Nephron (organoid): ENCODE measurements around the gene CIC.

ENCODE experiments used
- H3K27ac Mint-ChIP-seq, 3 experiments: 2 replicates each; pipeline ENCODE4 v1.8.0; 2020; ENCODE audit warnings: mixed read lengths in 3 of 3, mild to moderate bottlenecking in 2 of 3, moderate library complexity in 1 of 3
- H3K27me3 Mint-ChIP-seq: 2 replicates; pipeline ENCODE4 v1.8.0; 2021; ENCODE audit warnings: low read depth, mild to moderate bottlenecking, moderate library complexity, mixed read lengths
- H3K36me3 Mint-ChIP-seq: 2 replicates; pipeline ENCODE4 v1.8.0; 2020; ENCODE audit warnings: low read depth, mixed read lengths
- H3K4me1 Mint-ChIP-seq: 2 replicates; pipeline ENCODE4 v1.8.0; 2020; ENCODE audit warnings: mixed read lengths
- H3K4me3 Mint-ChIP-seq, 3 experiments: 2 replicates each; pipeline ENCODE4 v1.8.0; 2020; ENCODE audit warnings: mild to moderate bottlenecking in 3 of 3, mixed read lengths in 3 of 3, moderate library complexity in 2 of 3
- H3K9me3 Mint-ChIP-seq: 2 replicates; pipeline ENCODE4 v1.8.0; 2020; ENCODE audit warnings: mixed read lengths
- TF ChIP-seq, protein P1 (sequence below), 3 experiments: fragments of 200-600 bp; sonication (generic); IDR thresholded peaks; one replicate each; pipeline ENCODE4 v1.5.0; 2021; ENCODE audit warnings: antibody characterized with exemption in 3 of 3; ENCODE audit not compliant: unreplicated experiment in 3 of 3

The CIC gene

GRCh38 chr19:42313096-42313839 lies 44.2 kb downstream of the CIC start, which contains the start of gene TMEM145:
Gene TMEM145, plus strand, starts transcription at chr19:42313309. Its CDS starts 68 bp downstream, at chr19:42313377.
- Mint-ChIP-seq H3K4me1 (peaks cover 5% of the 10 kb centered on the region), H3K9me3 (no peaks in the 10 kb centered on the region), H3K36me3 (no peaks in the 10 kb centered on the region), H3K27me3 (peaks cover 44% of the 10 kb centered on the region), H3K4me3 (peak within 1 kb of the TSS; percentile 72 to 82 (median 82)), H3K27ac (no peak within 1 kb of the TSS)
- TF ChIP-seq, protein P1, sequence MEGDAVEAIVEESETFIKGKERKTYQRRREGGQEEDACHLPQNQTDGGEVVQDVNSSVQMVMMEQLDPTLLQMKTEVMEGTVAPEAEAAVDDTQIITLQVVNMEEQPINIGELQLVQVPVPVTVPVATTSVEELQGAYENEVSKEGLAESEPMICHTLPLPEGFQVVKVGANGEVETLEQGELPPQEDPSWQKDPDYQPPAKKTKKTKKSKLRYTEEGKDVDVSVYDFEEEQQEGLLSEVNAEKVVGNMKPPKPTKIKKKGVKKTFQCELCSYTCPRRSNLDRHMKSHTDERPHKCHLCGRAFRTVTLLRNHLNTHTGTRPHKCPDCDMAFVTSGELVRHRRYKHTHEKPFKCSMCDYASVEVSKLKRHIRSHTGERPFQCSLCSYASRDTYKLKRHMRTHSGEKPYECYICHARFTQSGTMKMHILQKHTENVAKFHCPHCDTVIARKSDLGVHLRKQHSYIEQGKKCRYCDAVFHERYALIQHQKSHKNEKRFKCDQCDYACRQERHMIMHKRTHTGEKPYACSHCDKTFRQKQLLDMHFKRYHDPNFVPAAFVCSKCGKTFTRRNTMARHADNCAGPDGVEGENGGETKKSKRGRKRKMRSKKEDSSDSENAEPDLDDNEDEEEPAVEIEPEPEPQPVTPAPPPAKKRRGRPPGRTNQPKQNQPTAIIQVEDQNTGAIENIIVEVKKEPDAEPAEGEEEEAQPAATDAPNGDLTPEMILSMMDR (IDR thresholded peaks at IDR 0.05; ENCODE audit: unreplicated experiment in 3 of 3): no peak

GRCh38 chr19:42313840-42314755 lies 45.0 kb downstream of the CIC start:
- Mint-ChIP-seq H3K36me3 (no peaks in the 10 kb centered on the region), H3K27ac (no peak overlapping the region), H3K4me3 (peak overlapping the region; percentile 72 to 82 (median 78)), H3K27me3 (peaks cover 44% of the 10 kb centered on the region), H3K9me3 (no peaks in the 10 kb centered on the region), H3K4me1 (peaks cover 5% of the 10 kb centered on the region)
- TF ChIP-seq, protein P1 (IDR thresholded peaks at IDR 0.05; ENCODE audit: unreplicated experiment in 3 of 3): peak in 1 of 3 experiments; percentile 24

DNA sequence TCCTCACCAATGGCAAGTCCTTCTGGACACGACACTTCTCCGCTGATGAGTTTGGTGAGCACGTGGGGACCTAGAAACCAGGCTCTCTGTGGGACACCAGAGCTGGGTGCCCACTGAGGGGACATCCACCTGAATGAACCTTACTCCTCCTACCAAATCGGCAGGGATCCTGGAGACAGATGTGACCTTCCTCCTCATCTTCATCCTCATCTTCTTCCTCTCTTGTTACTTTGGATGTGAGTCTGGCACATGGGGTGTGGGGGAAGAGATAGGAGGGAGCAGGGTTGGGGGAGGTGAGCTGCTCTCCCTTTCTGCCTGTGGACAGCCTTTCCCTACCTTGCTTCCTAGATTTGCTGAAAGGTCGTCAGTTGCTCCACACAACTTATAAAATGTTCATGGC lies 46.0 kb downstream of the CIC start:
- peaks cover 48% of the 10 kb centered on the region for H3K27me3 Mint-ChIP-seq
- no peak overlapping the region for H3K27ac Mint-ChIP-seq
- no peaks in the 10 kb centered on the region for H3K36me3 Mint-ChIP-seq
- no peaks in the 10 kb centered on the region for H3K9me3 Mint-ChIP-seq
- TF ChIP-seq, protein P1 (IDR thresholded peaks at IDR 0.05; ENCODE audit: unreplicated experiment in 3 of 3): no peak
- H3K4me1 Mint-ChIP-seq: peaks cover 5% of the 10 kb centered on the region
- peak overlapping the region; percentile 19 to 52 (median 46) for H3K4me3 Mint-ChIP-seq

GRCh38 chr19:42316223-42317211 lies 47.5 kb downstream of the CIC start:
- peaks cover 62% of the 10 kb centered on the region for H3K27me3 Mint-ChIP-seq
- peaks cover 5% of the 10 kb centered on the region for H3K4me1 Mint-ChIP-seq
- peak overlapping the region in 1 of 3 experiments; percentile 9 for H3K4me3 Mint-ChIP-seq
- no peaks in the 10 kb centered on the region for H3K36me3 Mint-ChIP-seq
- H3K9me3 Mint-ChIP-seq: no peaks in the 10 kb centered on the region
- H3K27ac Mint-ChIP-seq: no peak overlapping the region
- TF ChIP-seq, protein P1 (IDR thresholded peaks at IDR 0.05; ENCODE audit: unreplicated experiment in 3 of 3): no peak

DNA sequence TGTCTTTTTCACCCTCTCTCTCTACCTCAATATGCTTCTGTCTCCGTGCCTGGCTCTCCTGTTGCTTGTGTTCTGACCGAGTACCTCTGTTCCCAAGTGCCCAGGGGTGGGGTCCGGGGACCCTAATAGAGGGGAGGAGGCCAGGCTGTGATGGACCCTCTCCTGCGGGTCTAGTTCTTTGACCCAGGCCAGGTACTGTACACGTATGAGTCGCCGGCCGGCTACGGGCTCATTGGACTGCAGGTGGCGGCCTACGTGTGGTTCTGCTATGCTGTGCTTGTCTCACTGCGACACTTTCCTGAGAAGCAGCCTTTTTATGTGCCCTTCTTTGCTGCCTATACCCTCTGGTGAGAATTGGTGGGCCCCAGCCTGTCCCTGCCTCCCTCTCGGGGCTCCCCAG lies 48.5 kb downstream of the CIC start:
- H3K4me3 Mint-ChIP-seq: no peak overlapping the region
- H3K9me3 Mint-ChIP-seq: no peaks in the 10 kb centered on the region
- H3K27me3 Mint-ChIP-seq: peaks cover 63% of the 10 kb centered on the region
- no peak overlapping the region for H3K27ac Mint-ChIP-seq
- TF ChIP-seq, protein P1 (IDR thresholded peaks at IDR 0.05; ENCODE audit: unreplicated experiment in 3 of 3): no peak
- no peaks in the 10 kb centered on the region for H3K4me1 Mint-ChIP-seq
- no peaks in the 10 kb centered on the region for H3K36me3 Mint-ChIP-seq
